Gastroesophageal sphincter (tissue), 3 donors: ENCODE measurements around the gene KCNJ18.
"Not testable (repeated sequence)": the region's sequence is repeated elsewhere in the genome, so short reads cannot be mapped to it uniquely, and the experiment has no call there.

ENCODE experiments used
- CTCF ChIP-seq, 4 experiments: fragments of 200-600 bp in 2 of 4; fragments of 450-650 bp in 2 of 4; sonication (generic) in 1 of 4; IDR thresholded peaks; one replicate each; pipeline ENCODE4 v1.5.1; 2017 to 2019; ENCODE audit warnings: antibody characterized with exemption in 4 of 4, mild to moderate bottlenecking in 2 of 4, moderate library complexity in 2 of 4
- POLR2A ChIP-seq, 2 donors: fragments of 450-650 bp; IDR thresholded peaks; one replicate each; pipeline ENCODE4 v1.6.1; 2017; ENCODE audit warnings: antibody characterized with exemption in 2 of 2, mild to moderate bottlenecking in 2 of 2, moderate library complexity in 1 of 2

GRCh38 chr17:21699124-21699523 is 6.8 kb downstream of the KCNJ18 start:
- TF ChIP-seq CTCF, POLR2A (IDR thresholded peaks at IDR 0.05): not testable (repeated sequence)
